Activated T-cell treated with anti-CD3 and anti-CD28 coated beads, Interleukin-2, amount 50 U/mL, for 1 hour (primary cell): ENCODE results near the gene GUCY2D.
A peak's percentile ranks its signal among the peaks of the same experiment; 100 is the strongest.
"Not testable (repeated sequence)": the region's sequence is repeated elsewhere in the genome, so short reads cannot be mapped to it uniquely, and the experiment has no call there.

Source experiments
- DNase-seq: peaks from one replicate; pipeline ENCODE4 v3.0.0-alpha.2; 2020

Gene GUCY2D

GRCh38 chr17:8046929-8047768, 44.7 kb downstream of the GUCY2D start:
- DNase-seq = no peak

GRCh38 chr17:8047769-8048110, 45.3 kb downstream of the GUCY2D start:
- no peak for DNase-seq

GRCh38 chr17:8048236-8048635, 45.8 kb downstream of the GUCY2D start:
- DNase-seq = no peak

- no peak for DNase-seq
Observed at GRCh38 chr17:8048736-8049135, 46.3 kb downstream of the GUCY2D start.

GRCh38 chr17:8051831-8052230, 49.4 kb downstream of the GUCY2D start:
- no peak for DNase-seq

- DNase-seq = no peak
Observed at GRCh38 chr17:8052256-8053252, 50.1 kb downstream of the GUCY2D start.

GRCh38 chr17:8053600-8053999, 51.2 kb downstream of the GUCY2D start:
- DNase-seq = no peak

GRCh38 chr17:8055851-8056231, 53.4 kb downstream of the GUCY2D start:
- DNase-seq = no peak

- DNase-seq = no peak
Observed at GRCh38 chr17:8056232-8056975, 54.0 kb downstream of the GUCY2D start.

GRCh38 chr17:8056976-8057625, 54.7 kb downstream of the GUCY2D start:
- DNase-seq = no peak

GRCh38 chr17:8057691-8058114, 55.3 kb downstream of the GUCY2D start:
- peak; percentile 45 for DNase-seq

- DNase-seq = no peak
Observed at GRCh38 chr17:8059131-8059530, 56.7 kb downstream of the GUCY2D start.

- DNase-seq = peak; percentile 44
Observed at GRCh38 chr17:8060274-8060673, 57.9 kb downstream of the GUCY2D start.

- DNase-seq = not testable (repeated sequence)
Observed at GRCh38 chr17:8061851-8062250, 59.4 kb downstream of the GUCY2D start.

- no peak for DNase-seq
Observed at GRCh38 chr17:8062435-8062806, 60.0 kb downstream of the GUCY2D start.

GRCh38 chr17:8062807-8063483, 60.5 kb downstream of the GUCY2D start:
- DNase-seq = no peak

GRCh38 chr17:8063761-8064534, 61.5 kb downstream of the GUCY2D start:
- DNase-seq = no peak

GRCh38 chr17:8064561-8065019, 62.2 kb downstream of the GUCY2D start:
- DNase-seq = no peak

- no peak for DNase-seq
Observed at GRCh38 chr17:8066841-8067775, 64.7 kb downstream of the GUCY2D start.

GRCh38 chr17:8067806-8068205, 65.4 kb downstream of the GUCY2D start:
- no peak for DNase-seq
